Activated B cell treated with CpG ODN at 0.5 μM for 24 hours (primary cell): ENCODE data around the gene SELENOW. TPM values are rescaled to one million over a fixed set of nuclear protein-coding genes. Genes with fewer than 3 reads are reported as not detected.

ENCODE experiments used
- ATAC-seq: fragments of 200-7000 bp; cut with Tn5 transposase; one replicate; pipeline ENCODE4 v1.10.0; 2021; ENCODE audit warnings: low read depth, mild to moderate bottlenecking, moderate library complexity
- CTCF ChIA-PET: fragments of 350-600 bp; sonication (Branson Sonifier 250); formaldehyde crosslinking; loops from one replicate; lab custom pipeline; 2021; ENCODE audit warnings: antibody characterized with exemption; lab: Charles Lee
- POLR2A ChIA-PET: fragments of 350-600 bp; sonication (Branson Sonifier 250); formaldehyde crosslinking; loops from one replicate; lab custom pipeline; 2021; ENCODE audit warnings: antibody characterized with exemption; lab: Charles Lee
- DNase-seq: peaks from one replicate; pipeline ENCODE4 v3.0.0; 2022
- H3K27ac Mint-ChIP-seq: one replicate; pipeline ENCODE4 v1.8.0; 2020; ENCODE audit warnings: mixed read lengths
- H3K27me3 Mint-ChIP-seq: one replicate; pipeline ENCODE4 v1.8.0; 2021; ENCODE audit warnings: mixed read lengths
- H3K36me3 Mint-ChIP-seq: one replicate; pipeline ENCODE4 v1.8.0; 2021; ENCODE audit warnings: low read depth, mixed read lengths
- H3K4me1 Mint-ChIP-seq: one replicate; pipeline ENCODE4 v1.8.0; 2021; ENCODE audit warnings: mixed read lengths
- H3K4me3 Mint-ChIP-seq: one replicate; pipeline ENCODE4 v1.8.0; 2020; ENCODE audit warnings: mild to moderate bottlenecking, mixed read lengths
- H3K9me3 Mint-ChIP-seq: one replicate; pipeline ENCODE4 v1.8.0; 2020; ENCODE audit warnings: mixed read lengths
- CTCF ChIP-seq: fragments of 200-600 bp; IDR thresholded peaks from one replicate; pipeline ENCODE4 v1.8.0; 2022; ENCODE audit warnings: antibody characterized with exemption, mild to moderate bottlenecking
- intact Hi-C: fragments of 100-400 bp; cut with micrococcal nuclease; formaldehyde crosslinking; loops from one replicate; pipeline ENCODE4 v1.15.1; 2024
- total RNA-seq: library from RNA; stranded (reverse); gene quantifications from 2 replicates; pipeline ENCODE4 v1.2.3, GENCODE V29; 2022

The SELENOW gene
- total RNA-seq, 1 donor from 2014 or later = 24.8 TPM

- Mint-ChIP-seq H3K36me3 (peaks cover 66% of the 10 kb centered on the region), H3K27me3 (no peaks in the 10 kb centered on the region), H3K4me3 (no peak overlapping the region), H3K9me3 (peaks cover 3% of the 10 kb centered on the region), H3K27ac (no peak overlapping the region), H3K4me1 (no peaks in the 10 kb centered on the region)
- TF ChIP-seq CTCF = no peak
- ATAC-seq (no peak), DNase-seq (no peak)
- intact Hi-C loops = no loop called here
- ChIA-PET CTCF (no interaction called here), POLR2A (interaction anchor here (0.5 to 3.2 kb wide), 2 partner anchors 11 to 1565 kb away, joined by 3 to 12 read pairs; partner anchors contain the start of gene NOP53)
Measured at GRCh38 chr19:47756953-47757608, 21.4 kb upstream of the SELENOW start.

DNA sequence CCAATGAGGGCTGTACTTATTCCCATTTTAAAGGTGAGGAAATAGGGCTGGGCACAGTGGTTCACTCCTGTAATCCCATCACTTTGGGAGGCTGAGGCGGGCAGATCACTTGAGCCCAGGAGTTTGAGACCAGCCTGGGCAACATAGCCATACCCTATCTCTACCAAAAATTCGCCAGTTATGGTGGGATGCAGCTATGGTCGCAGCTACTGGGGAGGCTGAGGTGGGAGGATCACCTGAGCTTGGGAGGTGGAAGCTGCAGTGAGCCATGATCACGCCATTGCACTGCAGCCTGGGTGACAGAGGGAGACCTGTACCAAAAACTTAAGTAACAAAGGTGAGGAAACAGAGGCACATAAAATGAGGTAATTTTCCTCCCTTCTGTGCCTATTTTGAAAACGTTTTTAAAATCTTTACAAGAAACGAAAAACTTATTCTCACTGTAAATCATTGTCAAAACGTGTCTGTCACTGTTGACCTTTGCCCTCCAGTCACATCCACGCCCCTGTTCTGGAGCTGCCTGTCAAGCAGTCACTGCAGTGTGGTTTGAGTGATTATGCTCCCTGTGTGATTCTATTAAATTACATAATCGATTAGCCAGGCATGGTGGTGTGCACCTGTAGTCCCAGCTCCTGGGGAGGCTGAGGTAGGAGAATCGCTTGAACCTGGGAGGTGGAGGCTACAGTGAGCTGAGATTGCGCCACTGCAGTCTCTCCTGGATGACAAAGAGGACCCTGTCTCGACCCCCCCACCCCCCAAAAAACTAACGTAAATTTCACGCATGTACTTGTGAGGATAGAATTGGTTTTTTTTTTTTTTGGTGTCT, 20.7 kb upstream of the SELENOW start:
- Mint-ChIP-seq H3K4me3 (no peak overlapping the region), H3K27me3 (no peaks in the 10 kb centered on the region), H3K27ac (no peak overlapping the region), H3K36me3 (peaks cover 58% of the 10 kb centered on the region), H3K9me3 (peaks cover 3% of the 10 kb centered on the region), H3K4me1 (no peaks in the 10 kb centered on the region)
- TF ChIP-seq CTCF = no peak
- ATAC-seq = no peak
- ChIA-PET POLR2A (interaction anchor here (3.2 kb wide), 1 partner anchor 12 kb away, joined by 12 read pairs; the partner anchor contains the start of gene NOP53), CTCF (no interaction called here)
- no peak for DNase-seq
- intact Hi-C loops = no loop called here

DNA sequence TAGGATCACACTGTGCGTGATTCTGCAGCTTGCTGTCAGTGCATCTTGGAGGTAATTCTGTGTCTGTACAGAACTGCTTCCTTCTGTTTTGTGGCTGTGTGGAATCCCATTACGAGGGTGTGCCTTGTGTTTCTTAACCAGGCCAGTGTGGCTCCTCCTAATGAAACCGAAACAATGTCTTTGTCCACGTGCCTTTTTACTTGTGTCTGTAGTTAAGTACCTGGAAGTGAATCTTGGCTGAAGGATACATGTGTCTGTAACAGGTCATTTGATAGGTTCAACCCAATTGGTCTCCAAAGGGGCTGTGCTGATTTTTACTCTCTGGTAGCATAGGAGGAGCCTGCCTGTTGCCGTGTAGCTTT, 20.1 kb upstream of the SELENOW start:
- H3K4me1 Mint-ChIP-seq = no peaks in the 10 kb centered on the region
- H3K9me3 Mint-ChIP-seq = peaks cover 3% of the 10 kb centered on the region
- POLR2A ChIA-PET = no interaction called here
- intact Hi-C loops = no loop called here
- CTCF ChIA-PET = no interaction called here
- DNase-seq (no peak), ATAC-seq (no peak)
- no peaks in the 10 kb centered on the region for H3K27me3 Mint-ChIP-seq
- peaks cover 52% of the 10 kb centered on the region for H3K36me3 Mint-ChIP-seq
- no peak overlapping the region for H3K27ac Mint-ChIP-seq
- H3K4me3 Mint-ChIP-seq = no peak overlapping the region
- TF ChIP-seq CTCF = no peak

- ChIA-PET POLR2A (no interaction called here), CTCF (interaction anchor here (0.9 kb wide), 1 partner anchor 32 kb away, joined by 5 read pairs; no protein-coding TSS in a partner anchor)
- DNase-seq (no peak), ATAC-seq (no peak)
- Mint-ChIP-seq H3K4me1 (no peaks in the 10 kb centered on the region), H3K27ac (no peak overlapping the region), H3K36me3 (peaks cover 38% of the 10 kb centered on the region), H3K4me3 (no peak overlapping the region), H3K9me3 (peaks cover 3% of the 10 kb centered on the region), H3K27me3 (no peaks in the 10 kb centered on the region)
- intact Hi-C loops = no loop called here
- TF ChIP-seq CTCF = no peak
Measured at GRCh38 chr19:47760632-47760999, 17.9 kb upstream of the SELENOW start.

DNA sequence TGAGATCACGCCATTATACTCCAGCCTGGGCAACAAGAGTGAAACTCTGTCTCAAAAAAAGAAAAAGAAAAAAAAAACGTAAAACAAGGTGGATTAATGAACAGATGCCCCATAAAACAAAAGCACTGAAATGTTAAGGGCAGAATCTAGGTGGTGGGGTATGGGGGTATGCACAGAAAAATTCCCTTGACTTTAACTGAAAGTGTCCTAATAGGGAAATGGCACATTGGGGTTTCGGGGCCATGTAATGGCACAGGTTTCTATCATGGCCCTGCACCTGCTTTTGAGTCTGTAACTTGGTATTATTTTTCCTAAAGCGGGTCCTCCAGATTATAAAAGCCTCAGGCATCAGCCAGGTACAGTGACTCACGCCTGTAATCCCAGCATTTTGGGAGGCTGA, 16.9 kb upstream of the SELENOW start:
- intact Hi-C loops = no loop called here
- POLR2A ChIA-PET = no interaction called here
- Mint-ChIP-seq H3K36me3 (peaks cover 29% of the 10 kb centered on the region), H3K9me3 (peaks cover 3% of the 10 kb centered on the region), H3K27me3 (no peaks in the 10 kb centered on the region), H3K27ac (no peak overlapping the region), H3K4me1 (no peaks in the 10 kb centered on the region), H3K4me3 (no peak overlapping the region)
- no peak for TF ChIP-seq CTCF
- no peak for ATAC-seq
- CTCF ChIA-PET = no interaction called here
- DNase-seq = no peak
